ENCODE results near the gene MSMO1.

- TF ChIP-seq CTCF (IDR thresholded peaks at IDR 0.05) (no peak), POLR2A (IDR thresholded peaks at IDR 0.05) (no peak), EP300 (IDR thresholded peaks at IDR 0.05) (peak in 1 of 2 donors; percentile 29)
These were observed 50.9 kb downstream of the MSMO1 start for GRCh38 chr4:165378398-165378744.

Data from tibial nerve (tissue), 4 donors.